Neural cell (in vitro differentiated cells): Measurements from ENCODE around the gene KDM4C. TPM values are rescaled to one million over a fixed set of nuclear protein-coding genes. Genes with fewer than 3 reads are reported as not detected.
"Not testable (repeated sequence)": the region's sequence is repeated elsewhere in the genome, so short reads cannot be mapped to it uniquely, and the experiment has no call there.

Experiments
- H2AFZ ChIP-seq: fragments of 200-600, 300-800 bp; sonication (generic), shearing (Covaris generic); 2 replicates; pipeline ENCODE4 v1.6.0; 2014; ENCODE audit warnings: low read depth, mild to moderate bottlenecking, antibody characterized with exemption, low read length, moderate library complexity
- H3F3A ChIP-seq: fragments of 200-600 bp; shearing (Covaris generic); 2 replicates; pipeline ENCODE4 v1.6.1; 2016; ENCODE audit warnings: mild to moderate bottlenecking, moderate library complexity, mixed read lengths, antibody characterized with exemption, low read length; ENCODE audit not compliant: insufficient read depth, poor library complexity, severe bottlenecking
- H3K27ac ChIP-seq: fragments of 200-600, 300-800 bp; sonication (generic), shearing (Covaris generic); 2 replicates; pipeline ENCODE4 v1.5.1; 2014; ENCODE audit warnings: mild to moderate bottlenecking, low read length, moderate library complexity
- H3K27me3 ChIP-seq: fragments of 300-800, 200-600 bp; sonication (generic), shearing (Covaris generic); 2 replicates; pipeline ENCODE4 v1.6.0; 2014; ENCODE audit warnings: mild to moderate bottlenecking, low read depth, low read length, moderate library complexity; ENCODE audit not compliant: insufficient read depth
- H3K36me3 ChIP-seq: fragments of 300-800, 200-600 bp; sonication (generic), shearing (Covaris generic); 2 replicates; pipeline ENCODE4 v1.5.1; 2014; ENCODE audit warnings: mild to moderate bottlenecking, antibody characterized with exemption, low read length, moderate library complexity; ENCODE audit not compliant: insufficient read depth
- H3K4me2 ChIP-seq: fragments of 300-800, 200-600 bp; sonication (generic), shearing (Covaris generic); 2 replicates; pipeline ENCODE4 v1.6.0; 2014; ENCODE audit warnings: mild to moderate bottlenecking, low read length
- H3K4me3 ChIP-seq: fragments of 300-800, 200-600 bp; sonication (generic), shearing (Covaris generic); 2 replicates; pipeline ENCODE4 v1.5.1; 2014; ENCODE audit warnings: mild to moderate bottlenecking, low read length, moderate library complexity
- H3K79me2 ChIP-seq: fragments of 200-600 bp; shearing (Covaris generic); replicated peaks from 2 replicates; pipeline ENCODE4 v1.6.0; 2014; ENCODE audit warnings: mild to moderate bottlenecking, low read length, moderate library complexity; ENCODE audit not compliant: insufficient read depth
- H3K9ac ChIP-seq: fragments of 300-800, 200-600 bp; sonication (generic), shearing (Covaris generic); 2 replicates; pipeline ENCODE4 v1.6.1; 2016; ENCODE audit warnings: mild to moderate bottlenecking, low read length, mixed read lengths
- H3K9me2 ChIP-seq: fragments of 200-600 bp; shearing (Covaris generic); 2 replicates; pipeline ENCODE4 v1.6.1; 2016; ENCODE audit warnings: mild to moderate bottlenecking, low read length, mixed read lengths; ENCODE audit not compliant: insufficient read depth
- H3K9me3 ChIP-seq: fragments of 200-600, 300-800 bp; sonication (generic), shearing (Covaris generic); 2 replicates; pipeline ENCODE4 v1.6.1; 2016; ENCODE audit warnings: mild to moderate bottlenecking, mixed run types, low read length, moderate library complexity, mixed read lengths
- H4K20me1 ChIP-seq: fragments of 200-600 bp; shearing (Covaris generic); 2 replicates; pipeline ENCODE4 v1.6.1; 2016; ENCODE audit warnings: mild to moderate bottlenecking, mixed run types; ENCODE audit not compliant: insufficient read depth
- EZH2 ChIP-seq: fragments of 200-600, 300-800 bp; shearing (Covaris generic), sonication (generic); IDR thresholded peaks from 2 replicates; pipeline ENCODE4 v1.6.1; 2014; ENCODE audit warnings: antibody characterized with exemption, low read length, borderline replicate concordance, mild to moderate bottlenecking; ENCODE audit not compliant: insufficient read depth, poor library complexity, severe bottlenecking
- RAD21 ChIP-seq: fragments of 450-650 bp; conservative IDR thresholded peaks from 2 replicates; pipeline ENCODE4 v1.6.1; 2014; ENCODE audit warnings: antibody characterized with exemption, mild to moderate bottlenecking, moderate library complexity
- SMC3 ChIP-seq: fragments of 450-650 bp; conservative IDR thresholded peaks from 2 replicates; pipeline ENCODE4 v1.6.1; 2014; ENCODE audit warnings: antibody characterized with exemption, mild to moderate bottlenecking, moderate library complexity; ENCODE audit not compliant: poor library complexity
- TAF1 ChIP-seq: IDR thresholded peaks from 2 replicates; pipeline ENCODE4 v1.6.1; 2012; ENCODE audit warnings: low read depth
- polyA plus RNA-seq: library from polyadenylated mRNA; depleted of rRNA; stranded (reverse); fragments of >200 nt; gene quantifications from 2 replicates; pipeline ENCODE4 v1.2.3, GENCODE V29; 2014
- TF ChIP-seq, protein P1 (sequence below): fragments of 450-650 bp; IDR thresholded peaks from 2 replicates; pipeline ENCODE4 v1.5.1; 2014; ENCODE audit warnings: antibody characterized with exemption, mild to moderate bottlenecking, moderate library complexity; ENCODE audit not compliant: poor library complexity, severe bottlenecking

KDM4C gene
- polyA plus RNA-seq, 1 donor from 2014 or later, result 21.1 TPM

- not testable (repeated sequence) for H3K9me2 ChIP-seq, H3F3A ChIP-seq, H3K9ac ChIP-seq
These were observed 425.4 kb downstream of the KDM4C start for GRCh38 chr9:7183139-7183538.

GRCh38 chr9:7185612-7186011 lies 427.8 kb downstream of the KDM4C start:
- no peaks in the 10 kb centered on the region for H3F3A ChIP-seq
- no peak overlapping the region for H3K4me2 ChIP-seq
- no peaks in the 10 kb centered on the region for H4K20me1 ChIP-seq
- TF ChIP-seq RAD21 (no peak), EZH2 (no peak)
- no peaks in the 10 kb centered on the region for H3K27me3 ChIP-seq
- H3K9me2 ChIP-seq, result no peaks in the 10 kb centered on the region
- H3K36me3 ChIP-seq, result no peaks in the 10 kb centered on the region
- no peak overlapping the region for H3K4me3 ChIP-seq
- no peak overlapping the region for H2AFZ ChIP-seq
- no peaks in the 10 kb centered on the region for H3K9me3 ChIP-seq
- no peak overlapping the region for H3K27ac ChIP-seq
- H3K9ac ChIP-seq, result no peak overlapping the region
- H3K79me2 ChIP-seq, result no peaks in the 10 kb centered on the region

More at GRCh38 chr9:7183139-7183538, 425.4 kb downstream of the KDM4C start:
- H3K9me3 ChIP-seq, H3K36me3 ChIP-seq, H2AFZ ChIP-seq, H3K79me2 ChIP-seq, H3K27ac ChIP-seq, H3K27me3 ChIP-seq, H3K4me2 ChIP-seq, H3K4me3 ChIP-seq, H4K20me1 ChIP-seq: not testable (repeated sequence)

GRCh38 chr9:7186175-7186574 lies 428.4 kb downstream of the KDM4C start:
- Histone ChIP-seq H2AFZ (no peak overlapping the region), H3K79me2 (no peaks in the 10 kb centered on the region), H4K20me1 (no peaks in the 10 kb centered on the region), H3F3A (no peaks in the 10 kb centered on the region), H3K4me2 (no peak overlapping the region), H3K9me3 (no peaks in the 10 kb centered on the region), H3K9ac (no peak overlapping the region), H3K27ac (no peak overlapping the region), H3K4me3 (no peak overlapping the region), H3K9me2 (no peaks in the 10 kb centered on the region), H3K36me3 (no peaks in the 10 kb centered on the region), H3K27me3 (no peaks in the 10 kb centered on the region)
- TF ChIP-seq SMC3, result no peak
- TF ChIP-seq, protein P1, sequence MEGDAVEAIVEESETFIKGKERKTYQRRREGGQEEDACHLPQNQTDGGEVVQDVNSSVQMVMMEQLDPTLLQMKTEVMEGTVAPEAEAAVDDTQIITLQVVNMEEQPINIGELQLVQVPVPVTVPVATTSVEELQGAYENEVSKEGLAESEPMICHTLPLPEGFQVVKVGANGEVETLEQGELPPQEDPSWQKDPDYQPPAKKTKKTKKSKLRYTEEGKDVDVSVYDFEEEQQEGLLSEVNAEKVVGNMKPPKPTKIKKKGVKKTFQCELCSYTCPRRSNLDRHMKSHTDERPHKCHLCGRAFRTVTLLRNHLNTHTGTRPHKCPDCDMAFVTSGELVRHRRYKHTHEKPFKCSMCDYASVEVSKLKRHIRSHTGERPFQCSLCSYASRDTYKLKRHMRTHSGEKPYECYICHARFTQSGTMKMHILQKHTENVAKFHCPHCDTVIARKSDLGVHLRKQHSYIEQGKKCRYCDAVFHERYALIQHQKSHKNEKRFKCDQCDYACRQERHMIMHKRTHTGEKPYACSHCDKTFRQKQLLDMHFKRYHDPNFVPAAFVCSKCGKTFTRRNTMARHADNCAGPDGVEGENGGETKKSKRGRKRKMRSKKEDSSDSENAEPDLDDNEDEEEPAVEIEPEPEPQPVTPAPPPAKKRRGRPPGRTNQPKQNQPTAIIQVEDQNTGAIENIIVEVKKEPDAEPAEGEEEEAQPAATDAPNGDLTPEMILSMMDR, result peak; percentile 29
- no peak for TF ChIP-seq RAD21

DNA sequence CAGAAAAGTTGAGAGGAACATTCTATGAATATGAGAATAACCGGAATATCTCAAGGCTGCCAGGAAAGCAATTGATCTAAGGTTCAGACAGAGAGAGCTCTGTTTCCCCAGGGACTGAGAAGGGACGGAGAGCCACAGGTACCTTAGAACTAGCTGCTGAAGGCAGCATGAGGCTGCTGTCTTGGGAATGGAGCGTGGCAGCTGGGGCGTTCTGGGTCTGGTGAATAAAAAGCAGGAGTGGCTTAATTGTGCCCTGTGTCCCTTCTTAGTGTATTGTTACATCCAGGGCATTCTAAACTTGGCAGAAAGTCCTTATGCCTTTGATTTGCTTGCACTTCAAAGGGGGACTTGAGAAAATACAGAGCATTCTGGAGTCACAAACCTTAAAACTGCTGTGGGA lies 434.5 kb downstream of the KDM4C start:
- Histone ChIP-seq H3K9ac (no peak overlapping the region), H3K36me3 (no peaks in the 10 kb centered on the region), H3F3A (no peaks in the 10 kb centered on the region), H3K4me3 (no peak overlapping the region), H4K20me1 (no peaks in the 10 kb centered on the region), H3K9me2 (no peaks in the 10 kb centered on the region), H3K9me3 (no peaks in the 10 kb centered on the region), H3K27me3 (no peaks in the 10 kb centered on the region), H3K79me2 (no peaks in the 10 kb centered on the region), H3K4me2 (no peak overlapping the region), H2AFZ (no peak overlapping the region), H3K27ac (no peak overlapping the region)
- TF ChIP-seq TAF1, result no peak
- TF ChIP-seq, protein P1, result no peak
